Breast epithelium (tissue), 3 donors: Measurements from ENCODE around the gene DACH1.

Source experiments
- POLR2A ChIP-seq: fragments of 450-650 bp; IDR thresholded peaks from one replicate; pipeline ENCODE4 v1.6.1; 2016; ENCODE audit warnings: antibody characterized with exemption, mild to moderate bottlenecking, moderate library complexity
- TF ChIP-seq, protein P1 (sequence below), 3 donors: fragments of 450-650 bp; IDR thresholded peaks; one replicate each; pipeline ENCODE4 v1.5.1; 2016 to 2017; ENCODE audit warnings: antibody characterized with exemption in 3 of 3, mild to moderate bottlenecking in 3 of 3, moderate library complexity in 3 of 3

DNA sequence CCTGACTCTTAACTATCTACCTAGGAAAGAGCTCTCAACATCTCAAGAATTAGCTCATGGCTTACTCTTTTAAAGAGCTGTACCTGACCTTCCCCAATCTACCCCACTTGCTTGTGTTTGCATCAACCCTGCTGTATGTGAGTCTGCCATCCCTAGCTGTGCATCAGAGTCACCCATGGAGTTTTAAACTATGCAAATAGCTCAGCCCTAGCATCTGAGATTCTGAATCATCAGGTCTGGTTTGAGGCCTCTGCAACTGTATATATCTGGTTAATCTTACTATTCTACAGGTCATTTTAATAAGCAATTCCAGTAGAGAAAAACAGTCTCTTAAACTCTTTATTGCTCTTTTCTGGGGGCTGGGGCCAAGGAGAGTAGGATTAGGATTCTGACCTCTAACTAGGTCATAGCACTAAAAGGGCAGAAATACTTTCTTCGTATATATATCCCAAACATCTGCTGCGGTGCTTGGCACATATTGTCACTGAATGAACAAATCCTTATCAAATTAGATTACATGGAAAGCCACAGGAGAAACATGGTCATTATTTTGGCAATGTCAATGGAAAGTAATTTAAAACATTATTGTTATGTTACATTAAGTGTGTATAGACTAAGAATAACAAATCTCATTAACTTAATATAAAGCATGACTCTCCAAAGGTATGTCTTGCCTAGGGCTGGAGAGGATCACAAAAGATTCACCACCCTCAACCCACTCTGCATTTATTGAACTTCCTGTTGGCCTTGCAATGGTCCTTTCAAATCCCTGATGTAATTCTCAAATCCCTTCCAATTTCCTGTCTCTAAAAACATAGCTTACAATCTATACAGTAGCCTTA lies 232.2 kb downstream of the DACH1 start:
- TF ChIP-seq, protein P1, sequence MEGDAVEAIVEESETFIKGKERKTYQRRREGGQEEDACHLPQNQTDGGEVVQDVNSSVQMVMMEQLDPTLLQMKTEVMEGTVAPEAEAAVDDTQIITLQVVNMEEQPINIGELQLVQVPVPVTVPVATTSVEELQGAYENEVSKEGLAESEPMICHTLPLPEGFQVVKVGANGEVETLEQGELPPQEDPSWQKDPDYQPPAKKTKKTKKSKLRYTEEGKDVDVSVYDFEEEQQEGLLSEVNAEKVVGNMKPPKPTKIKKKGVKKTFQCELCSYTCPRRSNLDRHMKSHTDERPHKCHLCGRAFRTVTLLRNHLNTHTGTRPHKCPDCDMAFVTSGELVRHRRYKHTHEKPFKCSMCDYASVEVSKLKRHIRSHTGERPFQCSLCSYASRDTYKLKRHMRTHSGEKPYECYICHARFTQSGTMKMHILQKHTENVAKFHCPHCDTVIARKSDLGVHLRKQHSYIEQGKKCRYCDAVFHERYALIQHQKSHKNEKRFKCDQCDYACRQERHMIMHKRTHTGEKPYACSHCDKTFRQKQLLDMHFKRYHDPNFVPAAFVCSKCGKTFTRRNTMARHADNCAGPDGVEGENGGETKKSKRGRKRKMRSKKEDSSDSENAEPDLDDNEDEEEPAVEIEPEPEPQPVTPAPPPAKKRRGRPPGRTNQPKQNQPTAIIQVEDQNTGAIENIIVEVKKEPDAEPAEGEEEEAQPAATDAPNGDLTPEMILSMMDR (IDR thresholded peaks at IDR 0.05): no peak
- no peak for TF ChIP-seq POLR2A
